B cell (primary cell): ENCODE results near the gene FRMD4A. TPM values are rescaled to one million over a fixed set of nuclear protein-coding genes. Genes with fewer than 3 reads are reported as not detected.

Experiments used
- ATAC-seq: fragments of 200-7000 bp; cut with Tn5 transposase; one replicate; pipeline ENCODE4 v1.10.0; 2021; ENCODE audit warnings: low read depth, mild to moderate bottlenecking, moderate number of reproducible peaks, moderate library complexity
- CTCF ChIA-PET: fragments of 350-600 bp; sonication (Branson Sonifier 250); formaldehyde crosslinking; loops from one replicate; lab custom pipeline; 2021; ENCODE audit warnings: antibody characterized with exemption, inconsistent platforms; lab: Charles Lee
- POLR2A ChIA-PET: fragments of 350-600 bp; sonication (Branson Sonifier 250); formaldehyde crosslinking; loops from one replicate; lab custom pipeline; 2021; ENCODE audit warnings: antibody characterized with exemption; lab: Charles Lee
- DNase-seq: peaks from one replicate; pipeline ENCODE4 v3.0.0; 2013
- H2AFZ ChIP-seq: 2 replicates; pipeline ENCODE4 v1.6.1; 2012; ENCODE audit warnings: mild to moderate bottlenecking, low read depth, low read length; ENCODE audit not compliant: insufficient read depth, poor library complexity, severe bottlenecking
- H3K27ac ChIP-seq, 2 donors: 1 replicate in 1 of 2; 2 replicates in 1 of 2; pipeline ENCODE4 v1.5.1; 2012 to 2013; ENCODE audit warnings: low read length in 2 of 2, mild to moderate bottlenecking in 2 of 2, moderate library complexity in 1 of 2
- H3K27me3 ChIP-seq, 4 experiments: fragments of 200-600 bp in 1 of 4; sonication (generic) in 1 of 4; replicated peaks in 1 of 4; 1 replicate in 2 of 4; 2 replicates in 2 of 4; pipeline versions ENCODE4 v1.6.1 to v1.7.0; 2013 to 2016; ENCODE audit warnings: low read length in 3 of 4, mild to moderate bottlenecking in 2 of 4, mixed read lengths in 1 of 4, moderate library complexity in 1 of 4; ENCODE audit not compliant: insufficient read depth in 4 of 4, control insufficient read depth in 3 of 4; ENCODE audit errors: control extremely low read depth in 1 of 4
- H3K36me3 ChIP-seq, 2 experiments: replicated peaks in 1 of 2; 1 replicate in 1 of 2; 2 replicates in 1 of 2; pipeline versions ENCODE4 v1.6.1 to v1.7.1; 2013; ENCODE audit warnings: low read length in 1 of 2; ENCODE audit not compliant: insufficient read depth in 2 of 2, control insufficient read depth in 1 of 2; ENCODE audit errors: control extremely low read depth in 1 of 2, extremely low read depth in 1 of 2
- H3K4me1 ChIP-seq, 2 donors: fragments of 200-600 bp in 1 of 2; sonication (generic) in 1 of 2; 1 replicate in 1 of 2; 2 replicates in 1 of 2; pipeline versions ENCODE4 v1.5.1 to v1.6.1; 2013 to 2017; ENCODE audit warnings: low read length in 2 of 2; ENCODE audit not compliant: control insufficient read depth in 2 of 2, insufficient read depth in 2 of 2
- H3K4me2 ChIP-seq: replicated peaks from 2 replicates; pipeline ENCODE3; 2012; ENCODE audit warnings: mild to moderate bottlenecking, low read depth, low read length; ENCODE audit not compliant: poor library complexity, severe bottlenecking
- H3K4me3 ChIP-seq, 5 experiments: fragments of 200-600 bp in 1 of 5; sonication (generic) in 1 of 5; 1 replicate in 3 of 5; 2 replicates in 2 of 5; pipeline versions ENCODE4 v1.5.1 to v1.7.0; 2011 to 2016; ENCODE audit warnings: low read length in 4 of 5, mild to moderate bottlenecking in 4 of 5, low read depth in 2 of 5, control low read depth in 1 of 5, moderate library complexity in 1 of 5; ENCODE audit not compliant: insufficient read depth in 1 of 5; ENCODE audit errors: control extremely low read depth in 1 of 5, extremely low read depth in 1 of 5
- H3K79me2 ChIP-seq: fragments of 200-600 bp; sonication (generic); one replicate; pipeline ENCODE4 v1.6.0; 2016; ENCODE audit warnings: low read length; ENCODE audit not compliant: control insufficient read depth, insufficient read depth
- H3K9ac ChIP-seq: fragments of 200-600 bp; sonication (generic); 2 replicates; pipeline ENCODE4 v1.6.1; 2017; ENCODE audit warnings: mild to moderate bottlenecking, low read length, moderate library complexity
- H3K9me3 ChIP-seq, 3 donors: one replicate each; pipeline versions ENCODE4 v1.6.1 to v1.7.1; 2013; ENCODE audit warnings: low read length in 2 of 3; ENCODE audit not compliant: control insufficient read depth in 2 of 3, insufficient read depth in 1 of 3; ENCODE audit errors: control extremely low read depth in 1 of 3
- H4K20me1 ChIP-seq: 2 replicates; pipeline ENCODE4 v1.6.0; 2012; ENCODE audit warnings: mild to moderate bottlenecking, low read length; ENCODE audit not compliant: insufficient read depth, control insufficient read depth, poor library complexity, severe bottlenecking
- H3K27ac Mint-ChIP-seq: one replicate; pipeline ENCODE4 v1.8.0; 2021; ENCODE audit warnings: mixed read lengths
- H3K27me3 Mint-ChIP-seq: one replicate; pipeline ENCODE4 v1.8.0; 2021; ENCODE audit warnings: mixed read lengths
- H3K4me1 Mint-ChIP-seq: one replicate; pipeline ENCODE4 v1.8.0; 2021; ENCODE audit warnings: mixed read lengths
- H3K4me3 Mint-ChIP-seq: one replicate; pipeline ENCODE4 v1.8.0; 2021; ENCODE audit warnings: mixed read lengths
- H3K9me3 Mint-ChIP-seq: one replicate; pipeline ENCODE4 v1.8.0; 2022; ENCODE audit warnings: mixed read lengths; ENCODE audit not compliant: insufficient read depth
- EZH2 ChIP-seq: IDR thresholded peaks from 2 replicates; pipeline ENCODE4 v1.6.1; 2012; ENCODE audit warnings: borderline replicate concordance, low read depth, mild to moderate bottlenecking, moderate library complexity, low read length; ENCODE audit not compliant: insufficient read depth, poor library complexity, severe bottlenecking
- WGBS: methylation state at CpG from one replicate; pipeline ENCODE4 v1.1.5; 2013; ENCODE audit warnings: missing lambda C conversion rate; ENCODE audit not compliant: insufficient coverage; 5-methylcytosine and 5-hydroxymethylcytosine counted together
- intact Hi-C: fragments of 100-400 bp; cut with micrococcal nuclease; formaldehyde crosslinking; loops from one replicate; pipeline ENCODE4 v1.10.0; 2022
- polyA plus RNA-seq: library from polyadenylated mRNA; depleted of rRNA; stranded (reverse); fragments of >200 nt; gene quantifications from 2 replicates; pipeline ENCODE4 v1.2.3, GENCODE V29; 2012
- total RNA-seq, 2 donors: library from RNA; stranded (reverse); fragments of 120-200 nt in 1 of 2; gene quantifications; 1 replicate in 1 of 2; 2 replicates in 1 of 2; pipeline versions ENCODE4 v1.2.3 to v1.2.4, GENCODE V29; 2013 to 2022
- TF ChIP-seq, protein P1 (sequence below): fragments of 200-600 bp; IDR thresholded peaks from one replicate; pipeline ENCODE4 v1.8.0; 2022; ENCODE audit warnings: antibody characterized with exemption, mild to moderate bottlenecking

Gene FRMD4A
- total and polyA plus RNA-seq, 2 donors (not counting 1 experiment from before 2014, with no cell fraction given), result 0.76 to 3.4 TPM

GRCh38 chr10:13665516-13666262 lies 665.0 kb downstream of the FRMD4A start:
- Mint-ChIP-seq H3K4me3 (no peak overlapping the region), H3K27ac (no peak overlapping the region), H3K9me3 (no peaks in the 10 kb centered on the region), H3K4me1 (no peaks in the 10 kb centered on the region), H3K27me3 (no peaks in the 10 kb centered on the region)
- Histone ChIP-seq H3K9me3 (no peaks in the 10 kb centered on the region), H3K27me3 (no peaks in the 10 kb centered on the region), H3K79me2 (no peaks in the 10 kb centered on the region), H3K4me2 (no peak overlapping the region), H3K9ac (no peak overlapping the region), H3K27ac (no peak overlapping the region), H3K4me3 (no peak overlapping the region), H2AFZ (no peak overlapping the region), H4K20me1 (no peaks in the 10 kb centered on the region), H3K4me1 (no peaks in the 10 kb centered on the region), H3K36me3 (no peaks in the 10 kb centered on the region)
- POLR2A ChIA-PET, result no interaction called here
- DNase-seq (no peak), ATAC-seq (no peak)
- intact Hi-C loops, result no loop called here
- TF ChIP-seq, protein P1, sequence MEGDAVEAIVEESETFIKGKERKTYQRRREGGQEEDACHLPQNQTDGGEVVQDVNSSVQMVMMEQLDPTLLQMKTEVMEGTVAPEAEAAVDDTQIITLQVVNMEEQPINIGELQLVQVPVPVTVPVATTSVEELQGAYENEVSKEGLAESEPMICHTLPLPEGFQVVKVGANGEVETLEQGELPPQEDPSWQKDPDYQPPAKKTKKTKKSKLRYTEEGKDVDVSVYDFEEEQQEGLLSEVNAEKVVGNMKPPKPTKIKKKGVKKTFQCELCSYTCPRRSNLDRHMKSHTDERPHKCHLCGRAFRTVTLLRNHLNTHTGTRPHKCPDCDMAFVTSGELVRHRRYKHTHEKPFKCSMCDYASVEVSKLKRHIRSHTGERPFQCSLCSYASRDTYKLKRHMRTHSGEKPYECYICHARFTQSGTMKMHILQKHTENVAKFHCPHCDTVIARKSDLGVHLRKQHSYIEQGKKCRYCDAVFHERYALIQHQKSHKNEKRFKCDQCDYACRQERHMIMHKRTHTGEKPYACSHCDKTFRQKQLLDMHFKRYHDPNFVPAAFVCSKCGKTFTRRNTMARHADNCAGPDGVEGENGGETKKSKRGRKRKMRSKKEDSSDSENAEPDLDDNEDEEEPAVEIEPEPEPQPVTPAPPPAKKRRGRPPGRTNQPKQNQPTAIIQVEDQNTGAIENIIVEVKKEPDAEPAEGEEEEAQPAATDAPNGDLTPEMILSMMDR, result no peak
- no peak for TF ChIP-seq EZH2
- CTCF ChIA-PET, result interaction anchor here (1.6 kb wide), 1 partner anchor 117 kb away, joined by 4 read pairs; no protein-coding TSS in a partner anchor
- WGBS, result 99% methylated on average over 17 of the region's 20 CpGs

DNA sequence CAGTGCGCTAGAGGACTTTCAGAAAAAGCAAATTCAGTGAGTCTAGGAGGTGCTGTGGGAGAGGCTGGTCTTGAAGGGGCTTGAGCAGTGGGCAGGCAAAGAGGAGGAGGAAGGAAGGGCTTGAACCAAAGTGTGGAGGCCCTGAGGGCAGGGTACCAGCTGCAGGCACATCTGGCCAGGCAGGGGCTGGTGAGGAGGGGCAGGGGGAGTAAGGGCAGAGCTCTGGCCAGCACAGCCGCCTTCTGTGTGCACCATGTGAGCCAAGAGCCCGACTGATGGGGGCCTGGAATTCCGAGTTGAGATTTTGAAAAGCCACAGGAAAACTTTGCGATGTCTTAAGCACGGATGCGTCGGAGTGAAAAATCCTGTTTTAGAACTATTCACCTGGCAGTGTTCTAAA lies 669.5 kb downstream of the FRMD4A start:
- ChIA-PET POLR2A (no interaction called here), CTCF (interaction anchor here (0.9 to 2.8 kb wide), 3 partner anchors 115 to 526 kb away, joined by 3 to 39 read pairs (median 3); no protein-coding TSS in a partner anchor)
- no peaks in the 10 kb centered on the region for H3K36me3 ChIP-seq

More for the DNA sequence above, 669.5 kb downstream of the FRMD4A start:
- H3K27ac ChIP-seq, result no peak overlapping the region
- no peaks in the 10 kb centered on the region for H4K20me1 ChIP-seq
- DNase-seq, result no peak
- TF ChIP-seq EZH2, result no peak
- TF ChIP-seq, protein P1, result no peak
- no peaks in the 10 kb centered on the region for H3K79me2 ChIP-seq
- Mint-ChIP-seq H3K27ac (no peak overlapping the region), H3K27me3 (no peaks in the 10 kb centered on the region), H3K4me3 (no peak overlapping the region), H3K4me1 (peaks cover 9% of the 10 kb centered on the region), H3K9me3 (no peaks in the 10 kb centered on the region)
- H3K4me1 ChIP-seq, result peaks cover 7 to 16% of the 10 kb centered on the region in 2 donors
- H3K9ac ChIP-seq, result no peak overlapping the region
- intact Hi-C loops, result no loop called here
- H2AFZ ChIP-seq, result no peak overlapping the region
- ATAC-seq, result no peak
- no peak overlapping the region for H3K4me3 ChIP-seq
- H3K9me3 ChIP-seq, result no peaks in the 10 kb centered on the region
- WGBS, result 84% methylated on average over 8 of the region's 8 CpGs
- H3K27me3 ChIP-seq, result peaks cover 0 to 7% (median 0%) of the 10 kb centered on the region in 4 experiments
- H3K4me2 ChIP-seq, result no peak overlapping the region
